ENCODE data around the gene DRD2.

DRD2 gene

DNA sequence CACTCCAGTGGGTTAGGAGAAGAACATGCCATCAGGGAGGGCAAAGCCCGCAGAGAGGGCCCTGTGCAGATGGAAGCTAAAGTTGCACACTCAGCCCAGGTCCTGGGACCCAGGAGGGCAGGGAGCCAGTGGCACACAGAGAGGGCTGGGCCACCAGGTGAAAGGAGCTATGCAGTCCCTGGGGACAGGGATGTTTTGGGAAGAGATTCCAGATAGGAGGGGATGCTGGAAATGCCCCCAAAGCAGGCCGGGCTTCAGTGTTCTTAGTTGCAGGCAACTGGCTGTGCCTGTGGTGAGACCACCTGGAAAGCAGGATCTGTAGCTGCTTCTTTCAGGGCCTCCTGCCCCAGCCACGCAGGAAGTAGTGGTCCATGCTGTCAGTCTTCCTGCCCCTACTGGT, 68.0 kb downstream of the DRD2 start:
- DNase-seq (ENCODE audit: low read depth, low spot score) = no peak
- H3K27ac ChIP-seq = no peak overlapping the region

DNA sequence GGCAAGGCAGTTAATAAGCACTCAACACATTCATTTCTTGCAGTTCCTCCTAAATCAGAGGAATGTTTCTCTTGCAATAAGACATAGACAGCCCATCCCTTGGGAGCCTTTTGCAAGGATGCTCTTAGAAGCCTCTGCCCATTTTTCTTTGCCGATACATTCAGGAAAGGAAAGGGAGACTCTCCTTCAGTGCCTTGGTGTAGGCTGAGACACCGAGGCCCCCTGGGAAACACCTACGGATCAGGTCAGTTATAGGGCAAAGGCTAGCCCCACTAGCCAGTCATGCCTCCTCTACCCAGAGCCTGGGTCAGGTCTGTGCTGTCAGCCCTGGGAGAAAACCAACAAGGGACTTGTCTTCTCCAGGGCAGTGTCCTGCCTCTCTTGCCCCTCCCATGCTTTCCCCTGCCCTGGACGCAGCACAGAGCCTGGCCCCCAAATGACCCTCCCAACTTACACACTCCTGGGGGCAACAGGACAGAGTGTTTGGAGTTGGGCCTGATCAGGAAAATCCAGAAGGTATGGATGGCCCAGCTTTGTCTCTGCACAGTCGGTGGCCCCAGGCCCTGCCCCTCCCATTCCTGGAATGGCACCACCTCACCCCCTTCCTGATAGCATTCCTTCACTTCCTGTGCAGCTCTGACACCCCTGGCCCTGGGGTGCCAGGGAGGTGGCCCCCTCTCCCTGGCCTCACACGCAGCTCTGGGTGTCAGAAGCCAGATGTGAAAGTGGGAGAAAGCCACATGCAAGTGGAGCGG, 69.3 kb downstream of the DRD2 start:
- no peak for DNase-seq (ENCODE audit: low read depth, low spot score)
- H3K27ac ChIP-seq = no peak overlapping the region

DNA sequence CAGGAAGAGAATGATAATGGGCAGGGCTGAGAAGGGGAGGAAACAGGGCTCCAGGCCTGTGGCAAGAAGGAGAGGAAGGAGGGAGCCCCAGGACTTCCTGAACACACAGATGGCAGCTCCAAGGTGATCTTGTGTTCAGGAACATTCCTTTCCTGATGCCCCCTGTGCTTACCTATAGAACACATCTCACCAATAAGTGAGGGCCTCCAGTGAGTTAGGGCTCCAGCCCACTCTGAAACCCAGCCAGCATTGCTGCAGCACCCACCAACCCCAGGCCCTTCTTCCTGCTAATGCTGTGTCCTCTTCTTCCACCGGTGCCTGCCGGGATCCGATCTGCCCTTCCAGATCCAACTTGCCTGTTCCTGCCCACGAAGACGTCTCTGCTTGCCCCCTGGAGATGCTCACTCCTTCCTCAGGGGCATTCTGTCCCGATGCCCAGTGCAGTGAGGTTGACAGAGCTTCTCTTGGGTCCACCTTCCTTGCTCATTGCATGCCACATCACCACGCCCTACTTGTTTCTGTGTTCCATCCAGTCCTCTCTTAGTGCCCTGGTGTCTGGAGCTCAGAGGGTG, 70.3 kb downstream of the DRD2 start:
- no peak for DNase-seq (ENCODE audit: low read depth, low spot score)
- no peak overlapping the region for H3K27ac ChIP-seq

DNA sequence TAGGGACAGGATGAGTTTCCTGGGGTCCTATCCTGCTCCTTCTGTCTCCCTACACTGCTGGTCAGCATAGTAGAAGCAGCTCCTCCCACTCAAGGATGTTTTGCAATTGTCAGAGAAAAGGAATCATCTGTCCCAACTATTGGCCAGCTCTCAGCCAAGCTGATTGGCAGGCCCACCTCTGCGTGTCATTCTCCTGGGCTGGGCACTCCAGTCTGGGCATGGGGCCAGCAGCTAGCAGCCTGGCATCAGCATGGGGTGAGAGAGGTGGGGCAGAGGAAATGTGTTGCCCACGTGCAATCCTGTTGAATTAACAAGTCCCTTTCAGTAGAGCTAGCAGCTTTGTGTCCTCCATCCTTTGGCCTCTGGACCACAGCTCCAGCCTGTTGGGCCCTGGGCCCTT, 73.5 kb downstream of the DRD2 start:
- peak; percentile 88 for DNase-seq (ENCODE audit: low read depth, low spot score)
- no peak overlapping the region for H3K27ac ChIP-seq

DNA sequence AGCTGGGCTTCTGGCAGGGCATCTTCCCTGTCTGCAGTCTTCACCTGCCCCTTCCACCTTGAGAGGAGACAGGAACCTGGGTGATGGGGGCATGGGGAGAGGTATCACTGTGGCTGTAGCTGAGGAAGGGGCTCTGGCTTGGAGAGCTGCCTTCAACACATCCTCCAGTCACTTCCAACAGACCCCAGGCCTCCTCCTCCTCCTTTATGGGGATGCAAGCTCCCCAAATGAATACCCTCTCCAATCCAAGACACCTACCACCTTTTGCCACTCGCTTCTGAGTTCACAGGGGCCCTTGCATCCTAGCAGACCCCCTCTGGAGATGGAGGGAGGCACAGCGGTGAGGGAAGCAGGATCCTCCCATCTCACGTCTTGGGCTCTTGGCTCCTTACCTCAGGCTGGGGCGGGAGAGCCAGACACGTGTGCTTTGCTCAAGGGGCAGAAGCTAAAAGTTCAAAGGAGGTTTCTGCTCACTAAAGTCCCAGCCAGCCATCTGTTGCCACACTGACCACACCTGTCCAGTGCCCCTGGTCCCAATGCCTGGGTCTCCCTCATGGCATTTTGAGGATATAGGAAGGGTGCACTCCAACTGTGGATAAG, 74.5 kb downstream of the DRD2 start:
- no peak overlapping the region for H3K27ac ChIP-seq
- no peak for DNase-seq (ENCODE audit: low read depth, low spot score)

DNA sequence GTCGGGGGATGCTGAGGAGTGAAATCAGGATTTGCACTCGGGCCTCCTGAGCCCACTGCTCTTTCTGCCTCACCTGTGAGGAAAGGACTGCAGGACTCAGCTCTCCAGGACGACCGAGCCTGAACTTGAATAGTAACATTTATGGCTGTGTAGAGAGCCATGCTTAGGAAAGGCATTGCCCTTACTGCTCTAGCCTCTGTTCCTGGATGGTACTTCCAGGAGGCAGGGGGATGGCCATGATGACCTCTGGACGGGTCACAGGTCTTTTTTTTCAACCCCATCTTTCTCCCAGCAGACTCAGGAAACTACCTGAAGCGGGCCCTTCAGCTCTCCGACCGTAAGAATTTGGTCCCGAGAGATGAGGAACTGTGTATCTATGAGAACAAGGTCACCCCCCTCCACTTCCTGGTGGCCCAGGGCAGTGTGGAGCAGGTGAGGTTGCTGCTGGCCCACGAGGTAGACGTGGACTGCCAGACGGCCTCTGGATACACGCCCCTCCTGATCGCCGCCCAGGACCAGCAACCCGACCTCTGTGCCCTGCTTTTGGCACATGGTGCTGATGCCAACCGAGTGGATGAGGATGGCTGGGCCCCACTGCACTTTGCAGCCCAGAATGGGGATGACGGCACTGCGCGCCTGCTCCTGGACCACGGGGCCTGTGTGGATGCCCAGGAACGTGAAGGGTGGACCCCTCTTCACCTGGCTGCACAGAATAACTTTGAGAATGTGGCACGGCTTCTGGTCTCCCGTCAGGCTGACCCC, 76.3 kb downstream of the DRD2 start:
- H3K27ac ChIP-seq = no peak overlapping the region
- DNase-seq (ENCODE audit: low read depth, low spot score) = no peak

DNA sequence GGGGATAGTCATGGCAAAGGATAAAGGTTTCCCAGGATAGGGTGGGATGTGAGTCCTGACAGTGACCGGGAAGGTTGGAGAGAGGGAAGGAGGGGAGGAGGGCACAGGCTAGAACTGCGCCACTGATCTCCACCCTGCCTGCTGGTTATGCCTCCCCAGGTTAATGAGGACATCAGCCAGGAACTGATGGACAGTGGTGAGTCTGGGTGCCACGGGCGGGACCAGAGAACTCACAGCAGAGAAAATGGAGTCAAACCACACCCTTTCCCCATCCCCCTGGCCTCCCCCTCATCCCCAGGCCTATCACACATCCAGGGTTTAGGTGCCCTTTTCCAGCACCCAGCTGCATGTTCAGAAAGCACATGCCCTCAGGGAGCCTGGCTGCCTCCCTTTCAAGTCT, 77.4 kb downstream of the DRD2 start:
- no peak overlapping the region for H3K27ac ChIP-seq
- no peak for DNase-seq (ENCODE audit: low read depth, low spot score)

DNA sequence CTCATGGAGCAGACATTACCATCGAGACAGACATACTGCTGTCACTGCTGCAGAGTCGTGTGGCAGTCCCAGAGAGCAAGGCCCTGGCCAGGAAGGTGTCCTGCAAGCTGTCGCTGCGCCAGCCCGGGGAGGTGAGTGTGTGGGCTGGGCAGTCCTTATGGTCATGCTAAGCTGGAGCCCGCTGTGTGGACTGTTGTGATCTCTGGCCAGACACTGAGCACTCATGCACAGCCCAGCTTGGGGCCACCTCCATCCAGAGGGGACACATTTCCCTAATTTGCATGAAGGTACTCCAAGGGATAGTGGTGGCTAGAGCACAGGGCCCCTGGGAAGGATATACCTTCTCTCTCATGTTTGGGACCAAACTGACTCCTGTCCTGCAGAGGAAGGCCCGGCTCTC, 78.0 kb downstream of the DRD2 start:
- no peak overlapping the region for H3K27ac ChIP-seq
- no peak for DNase-seq (ENCODE audit: low read depth, low spot score)

DNA sequence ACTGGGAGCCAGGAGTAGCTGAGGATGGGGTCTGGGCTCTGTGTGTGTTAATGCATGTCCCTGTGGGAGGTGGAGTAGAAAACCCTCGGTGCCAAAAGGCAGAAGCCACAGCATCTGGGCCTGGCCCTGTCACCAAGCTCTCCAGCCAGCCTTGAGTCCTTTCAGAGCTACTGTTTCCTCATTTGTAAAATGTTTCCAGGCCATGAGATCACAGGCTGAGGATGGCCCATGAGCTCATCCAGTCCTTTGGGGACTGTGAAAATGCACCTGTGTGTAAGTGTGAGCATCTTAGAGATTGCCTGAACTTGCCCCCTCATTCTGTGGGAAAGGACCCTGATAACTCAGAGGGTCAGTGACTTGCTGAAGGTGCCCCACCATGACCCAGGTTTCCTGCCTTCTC, 78.5 kb downstream of the DRD2 start:
- DNase-seq (ENCODE audit: low read depth, low spot score) = no peak
- H3K27ac ChIP-seq = no peak overlapping the region

DNA sequence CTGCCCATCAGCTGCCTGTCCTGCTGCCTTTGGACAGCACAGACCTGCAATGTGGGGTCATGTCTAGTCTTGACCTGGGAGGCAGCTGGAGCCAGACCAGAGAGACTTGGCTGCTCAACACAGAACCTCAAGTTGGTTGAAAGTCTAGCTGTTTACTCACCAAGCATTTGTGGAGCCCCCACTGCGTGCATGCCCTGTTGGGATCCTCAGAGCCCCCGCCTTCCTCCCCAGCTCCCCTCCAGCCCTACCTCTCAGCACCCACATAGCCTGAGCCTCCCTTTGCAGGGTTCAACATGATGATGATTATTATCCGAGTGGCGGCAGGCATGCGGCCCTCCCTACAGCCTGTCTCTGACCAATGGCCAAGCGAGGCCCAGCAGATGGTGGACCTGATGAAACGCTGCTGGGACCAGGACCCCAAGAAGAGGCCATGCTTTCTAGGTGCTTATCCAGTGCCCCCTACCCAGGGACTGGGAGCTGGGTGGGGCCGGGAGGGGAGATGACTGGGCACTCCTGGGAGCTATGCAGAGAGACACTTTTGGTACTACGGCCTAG, 79.3 kb downstream of the DRD2 start:
- no peak for DNase-seq (ENCODE audit: low read depth, low spot score)
- no peak overlapping the region for H3K27ac ChIP-seq

DNA sequence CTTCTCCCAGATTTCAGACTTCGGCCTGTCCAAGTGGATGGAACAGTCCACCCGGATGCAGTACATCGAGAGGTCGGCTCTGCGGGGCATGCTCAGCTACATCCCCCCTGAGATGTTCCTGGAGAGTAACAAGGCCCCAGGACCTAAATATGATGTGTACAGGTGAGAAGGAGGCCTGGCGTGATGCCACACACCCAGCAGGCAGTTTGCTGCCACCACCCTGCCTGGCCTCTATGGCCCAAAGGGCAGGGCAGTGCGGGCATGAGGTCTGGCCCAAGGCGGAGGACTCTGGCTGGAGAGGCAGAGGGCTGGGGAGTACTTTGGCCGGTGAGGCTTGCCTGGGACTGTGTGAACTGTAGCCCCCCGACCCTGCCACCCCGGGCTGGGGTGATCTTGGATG, 80.3 kb downstream of the DRD2 start:
- no peak overlapping the region for H3K27ac ChIP-seq
- DNase-seq (ENCODE audit: low read depth, low spot score) = no peak

DNA sequence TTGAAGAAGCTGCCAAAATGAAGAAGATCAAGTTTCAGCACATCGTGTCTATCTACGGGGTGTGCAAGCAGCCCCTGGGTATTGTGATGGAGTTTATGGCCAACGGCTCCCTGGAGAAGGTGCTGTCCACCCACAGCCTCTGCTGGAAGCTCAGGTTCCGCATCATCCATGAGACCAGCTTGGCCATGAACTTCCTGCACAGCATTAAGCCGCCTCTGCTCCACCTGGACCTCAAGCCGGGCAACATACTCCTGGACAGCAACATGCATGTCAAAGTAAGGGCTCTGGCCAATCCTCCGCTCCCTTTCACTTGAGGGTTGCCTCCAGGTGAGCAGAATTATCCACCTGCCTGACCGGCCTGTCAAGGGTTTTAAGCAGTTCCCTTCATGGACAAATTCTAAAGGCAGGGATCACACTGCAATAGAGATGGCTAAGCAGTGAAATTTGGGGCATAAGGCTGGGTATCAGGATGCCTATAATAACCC, 81.7 kb downstream of the DRD2 start:
- H3K27ac ChIP-seq = no peak overlapping the region
- no peak for DNase-seq (ENCODE audit: low read depth, low spot score)

DNA sequence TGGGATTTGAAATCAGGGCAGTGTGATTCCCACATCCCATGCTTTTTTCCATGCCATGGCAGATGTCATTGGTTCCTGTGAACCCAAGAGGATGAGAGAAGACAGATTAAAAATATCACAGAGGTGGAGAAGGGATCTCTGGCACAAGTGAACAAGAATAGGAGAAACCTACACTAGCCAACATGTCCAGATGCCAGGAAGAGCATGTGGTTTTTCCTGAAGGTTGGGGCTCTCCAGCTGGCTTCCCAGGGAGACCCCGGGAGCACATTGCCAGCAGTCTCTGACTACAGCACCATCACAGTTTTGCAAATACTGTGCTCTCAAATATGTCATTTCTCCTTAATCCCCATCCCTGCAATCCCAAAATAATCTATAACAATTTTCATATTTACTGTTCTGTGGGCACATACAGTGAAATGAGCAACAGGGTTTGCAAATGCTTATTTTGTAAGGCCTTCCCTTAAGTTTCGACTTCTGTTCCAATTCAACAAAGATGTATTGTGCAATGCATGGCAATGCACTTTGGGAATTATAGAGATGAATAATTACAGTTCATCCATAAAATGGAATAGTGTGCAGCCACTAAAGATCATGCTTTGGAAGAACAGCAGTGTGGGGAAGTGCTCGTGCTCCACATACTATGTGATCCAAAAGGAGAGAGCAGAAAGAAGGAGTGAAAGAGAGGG, 82.8 kb downstream of the DRD2 start:
- DNase-seq (ENCODE audit: low read depth, low spot score) = no peak
- no peak overlapping the region for H3K27ac ChIP-seq

DNA sequence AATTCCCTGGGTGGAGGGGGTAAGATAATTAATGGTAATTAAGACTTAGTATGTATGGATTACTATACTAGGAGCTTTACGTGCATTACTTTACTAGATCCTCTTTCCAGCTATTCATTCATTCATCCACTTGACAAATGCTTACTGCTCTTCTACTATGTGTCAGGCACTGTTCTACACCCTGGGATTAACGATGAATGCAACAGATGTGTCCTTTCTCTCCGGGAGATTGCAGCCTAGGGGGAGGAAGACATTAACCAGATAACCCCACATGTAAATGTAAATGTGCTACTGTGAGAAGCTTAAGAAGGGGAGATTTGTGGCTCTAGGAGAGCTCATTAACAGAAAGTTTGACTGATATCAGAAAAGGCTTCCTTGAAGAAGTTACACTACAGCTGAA, 85.9 kb downstream of the DRD2 start:
- H3K27ac ChIP-seq = no peak overlapping the region
- no peak for DNase-seq (ENCODE audit: low read depth, low spot score)

DNA sequence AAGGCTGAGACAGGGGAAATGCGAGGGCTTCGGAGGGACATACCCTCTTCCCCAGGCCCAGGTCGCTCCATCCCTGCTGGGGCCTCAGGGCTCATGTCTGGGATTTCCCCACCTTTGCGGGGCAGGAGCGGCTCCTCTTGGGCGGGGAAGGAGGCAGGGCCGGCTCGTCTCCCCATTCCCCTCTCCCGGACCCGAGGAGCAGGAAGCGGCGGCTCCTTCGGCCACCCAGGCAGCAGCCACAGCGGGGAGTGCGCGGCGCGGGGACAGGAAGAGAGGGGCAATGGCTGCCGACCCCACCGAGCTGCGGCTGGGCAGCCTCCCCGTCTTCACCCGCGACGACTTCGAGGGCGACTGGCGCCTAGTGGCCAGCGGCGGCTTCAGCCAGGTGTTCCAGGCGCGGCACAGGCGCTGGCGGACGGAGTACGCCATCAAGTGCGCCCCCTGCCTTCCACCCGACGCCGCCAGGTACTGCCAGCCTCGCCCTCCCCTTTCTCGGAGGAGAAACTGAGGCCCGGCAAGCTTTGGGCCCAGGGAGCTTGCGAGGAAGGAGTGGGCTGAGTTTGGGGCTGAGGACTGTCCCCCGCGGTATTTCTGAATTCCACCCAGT, 87.5 kb downstream of the DRD2 start, which contains the start of gene ANKK1:
Gene ANKK1 (plus strand): TSS at position 175 of the 607 bp plus-strand sequence. CDS start 106 bp downstream, at position 281.
- DNase-seq (ENCODE audit: low read depth, low spot score) = no peak
- peak within 1 kb of the TSS; percentile 98 for H3K27ac ChIP-seq

DNA sequence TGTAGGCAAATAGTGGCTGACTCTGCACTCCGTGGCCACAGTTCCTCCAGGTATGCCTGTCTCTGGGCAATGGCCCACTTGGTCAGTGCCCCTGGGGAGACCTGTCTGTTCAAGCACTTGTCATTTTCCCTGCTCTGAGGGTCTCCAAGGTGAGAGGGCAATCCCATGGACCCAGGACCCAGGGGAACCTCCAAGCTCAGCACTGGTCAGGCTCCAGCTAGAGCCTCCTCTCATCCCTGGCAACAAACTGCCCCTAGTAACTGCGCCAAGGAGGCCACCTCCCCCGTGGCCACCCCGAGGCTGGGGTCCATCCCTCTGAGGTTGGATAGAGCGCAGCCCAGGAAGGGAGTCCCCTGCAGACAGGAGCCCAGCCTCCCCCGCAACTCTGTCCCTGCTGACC, 88.3 kb downstream of the DRD2 start:
- no peak for DNase-seq (ENCODE audit: low read depth, low spot score)
- peak overlapping the region; percentile 98 for H3K27ac ChIP-seq

DNA sequence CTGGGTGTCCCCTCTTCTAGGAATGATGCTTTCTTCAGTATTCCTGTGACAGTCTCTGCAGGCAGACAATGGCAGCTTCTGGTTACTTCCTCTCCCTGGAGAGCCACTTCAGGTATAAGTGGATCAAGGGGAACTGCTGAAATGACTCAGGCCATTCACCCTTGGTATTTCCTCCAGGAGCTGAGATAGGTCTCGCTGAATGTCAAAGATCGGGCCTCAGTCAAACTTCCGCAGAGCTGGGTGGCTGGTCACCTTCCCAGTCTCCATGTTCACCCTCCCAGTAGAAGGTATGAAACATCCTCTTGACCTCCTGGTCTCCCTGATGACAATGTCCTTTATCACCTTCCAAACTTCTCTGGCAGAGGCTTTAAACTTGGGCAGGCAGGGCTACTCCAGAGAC, 89.4 kb downstream of the DRD2 start:
- no peak for DNase-seq (ENCODE audit: low read depth, low spot score)
- peak overlapping the region; percentile 98 for H3K27ac ChIP-seq

DNA sequence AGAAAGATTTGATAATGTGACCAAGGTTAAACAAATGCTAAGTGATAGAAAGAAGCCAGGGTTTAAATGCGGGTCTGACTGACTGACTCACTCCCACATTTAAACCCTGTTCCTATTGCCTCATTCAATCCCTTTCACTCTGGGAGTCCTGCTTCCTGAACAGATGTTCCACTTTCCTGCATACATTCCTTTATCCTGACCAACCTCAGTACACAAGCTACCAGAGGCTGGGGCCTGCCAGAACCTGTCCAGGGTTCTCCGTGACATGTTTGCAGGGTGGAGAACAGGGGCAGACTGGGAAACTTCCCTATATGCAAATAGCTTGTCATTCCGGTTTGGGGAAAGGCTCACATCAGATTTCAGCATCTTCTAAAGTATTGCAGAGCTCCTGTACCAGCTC, 90.6 kb downstream of the DRD2 start:
- H3K27ac ChIP-seq = peak overlapping the region; percentile 98
- peak; percentile 99 for DNase-seq (ENCODE audit: low read depth, low spot score)

DNA sequence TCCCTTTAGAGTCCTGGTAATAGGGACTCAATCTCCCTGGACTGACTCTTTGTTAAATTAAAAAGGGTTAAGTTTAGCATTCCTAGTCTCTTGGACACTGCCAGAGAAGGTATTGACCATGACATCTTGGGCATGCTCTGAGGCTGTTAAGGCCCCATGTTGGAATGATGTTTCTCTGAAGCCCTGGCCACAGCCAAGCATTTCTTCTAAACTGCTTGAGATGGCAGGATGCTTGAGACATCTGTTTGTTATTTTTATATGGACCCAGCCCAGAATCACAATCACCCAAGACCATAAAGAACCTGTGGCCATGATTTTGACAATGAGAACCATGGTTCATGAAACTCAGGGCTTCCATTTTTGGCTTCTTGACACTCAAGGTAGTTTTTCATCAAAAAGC, 93.1 kb downstream of the DRD2 start:
- no peak for DNase-seq (ENCODE audit: low read depth, low spot score)
- no peak overlapping the region for H3K27ac ChIP-seq

DNA sequence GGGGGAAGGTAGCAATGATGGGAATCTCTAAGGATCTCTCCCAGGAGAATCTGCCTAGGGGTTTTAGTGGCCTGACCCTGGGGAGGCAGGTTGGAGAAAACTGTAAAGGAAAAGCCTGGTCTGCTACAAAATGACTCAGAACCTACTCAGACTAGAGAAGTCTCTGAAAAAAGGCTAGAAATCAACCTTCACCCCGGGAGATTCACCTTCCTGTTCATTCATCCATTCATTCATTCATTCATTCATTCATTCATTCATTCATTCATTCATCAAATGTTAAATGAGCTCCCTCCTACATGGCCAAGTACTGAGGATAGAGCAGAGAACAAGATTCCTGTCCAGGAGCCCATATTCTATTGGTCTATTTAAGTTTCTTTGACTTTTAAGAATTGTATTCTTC, 96.5 kb downstream of the DRD2 start:
- peak overlapping the region; percentile 62 for H3K27ac ChIP-seq
- DNase-seq (ENCODE audit: low read depth, low spot score) = no peak

Measured in epithelial cell of prostate (primary cell).